ENCODE measurements around the gene PIK3AP1. TPM values are rescaled to one million over a fixed set of nuclear protein-coding genes. Genes with fewer than 3 reads are reported as not detected.

Gene PIK3AP1
- total and polyA plus RNA-seq, 2 of the 4 experiments (the other 2 are of a cell fraction), result under 0.01 to 0.14 TPM

DNA sequence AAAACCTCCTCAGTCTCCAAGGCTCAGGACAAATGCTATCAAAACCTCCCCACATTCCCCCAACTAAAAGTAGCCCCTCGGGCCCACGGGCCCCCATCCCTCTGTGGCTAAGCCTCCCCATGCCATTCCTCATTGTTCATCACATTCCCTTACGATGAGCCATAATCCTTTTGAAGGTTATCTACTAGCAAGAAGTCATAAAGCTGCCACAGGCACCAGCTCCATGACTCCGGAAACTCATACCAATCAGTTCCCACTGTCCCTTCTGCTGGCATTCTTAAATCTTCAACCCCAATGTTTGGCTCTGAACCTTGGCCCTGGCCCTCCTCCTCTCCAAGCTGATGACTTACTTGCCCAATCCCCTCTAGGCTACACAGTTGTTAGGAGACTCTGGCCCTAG is 114.1 kb downstream of the PIK3AP1 start:
- Histone ChIP-seq H3K9me3 (ENCODE audit: control insufficient read depth, insufficient read depth, low read length) (no peaks in the 10 kb centered on the region), H3K79me1 (ENCODE audit: low read depth in 1 of 2, low read length in 2 of 2) (no peaks in the 10 kb centered on the region), H2AK5ac (ENCODE audit: low read depth, low read length) (no peak overlapping the region), H3K27me3 (ENCODE audit: control insufficient read depth, insufficient read depth, low read length) (peaks cover 26% of the 10 kb centered on the region), H3K4me3 (ENCODE audit: insufficient read depth, low read depth, low read length) (no peak overlapping the region), H2BK5ac (ENCODE audit: low read depth, low read length, poor library complexity, severe bottlenecking) (no peak overlapping the region), H2BK15ac (ENCODE audit: low read depth, low read length) (no peak overlapping the region), H3K36me3 (ENCODE audit: control insufficient read depth, insufficient read depth, low read length) (no peaks in the 10 kb centered on the region), H3K18ac (ENCODE audit: low read depth, low read length) (no peak overlapping the region), H2BK20ac (ENCODE audit: low read depth, low read length) (no peak overlapping the region), H4K5ac (ENCODE audit: low read depth, low read length) (no peak overlapping the region), H3K4me2 (ENCODE audit: low read depth, low read length) (no peak overlapping the region), H3K56ac (ENCODE audit: extremely low read depth, insufficient read depth, low read length) (no peak overlapping the region), H4K8ac (ENCODE audit: low read depth in 2 of 2, low read length in 2 of 2) (0 out of 4 replicates have a peak overlapping the region, but pooled peaks of 1 of the 2 experiments have one; percentile 25), H3K14ac (replicated peaks; ENCODE audit: low read depth, low read length) (0 out of 2 replicates have a peak overlapping the region, but pooled peaks have one; percentile 65), H3K4me1 (ENCODE audit: control insufficient read depth, insufficient read depth, low read length) (no peaks in the 10 kb centered on the region), H2AK9ac (replicated peaks; ENCODE audit: low read depth, low read length, poor library complexity) (peak overlapping the region; percentile 26), H4K20me1 (ENCODE audit: insufficient read depth, low read length) (no peaks in the 10 kb centered on the region), H4K91ac (ENCODE audit: insufficient read depth, low read depth, low read length) (no peak overlapping the region), H3K9ac (ENCODE audit: low read depth, low read length) (no peak overlapping the region), H3K4ac (ENCODE audit: low read depth, low read length) (0 out of 2 replicates have a peak overlapping the region, but pooled peaks have one; percentile 6), H2AFZ (replicated peaks; ENCODE audit: low read length, poor library complexity) (peak overlapping the region; percentile 53), H3K23ac (ENCODE audit: low read depth, low read length) (no peak overlapping the region), H2BK120ac (ENCODE audit: low read depth, low read length) (no peak overlapping the region), H3K9me1 (ENCODE audit: insufficient read depth, low read length) (peaks cover 3% of the 10 kb centered on the region; the same call in 1 of the 2 replicates), H3K27ac (ENCODE audit: insufficient read depth, low read length) (no peak overlapping the region)
- BruUV-seq (replicated peaks), result no TSS peak
- peak; percentile 49; the same call in 1 of the 2 replicates for ATAC-seq (ENCODE audit: low read depth)
- WGBS, 2 experiments (ENCODE audit: extremely low coverage in 2 of 2, insufficient read length in 1 of 2), result 60% methylated on average over 4 of the region's 4 CpGs; no CpG with 5 or more reads in 1 of the 2 experiments
- intact Hi-C loops (cut with micrococcal nuclease), result no loop called here
- POLR2A ChIA-PET (ENCODE audit: unreplicated experiment), result no interaction called here
- in situ Hi-C loops (cut with MboI; ENCODE audit: low sequenced_read_pairs), result no loop called here
- dilution Hi-C loops (cut with HindIII; ENCODE audit: low sequenced_read_pairs, unreplicated experiment), result no loop called here
- DNase-seq, result peak; percentile 10
- CTCF ChIA-PET, result no interaction called here
- TF ChIP-seq, protein P1, sequence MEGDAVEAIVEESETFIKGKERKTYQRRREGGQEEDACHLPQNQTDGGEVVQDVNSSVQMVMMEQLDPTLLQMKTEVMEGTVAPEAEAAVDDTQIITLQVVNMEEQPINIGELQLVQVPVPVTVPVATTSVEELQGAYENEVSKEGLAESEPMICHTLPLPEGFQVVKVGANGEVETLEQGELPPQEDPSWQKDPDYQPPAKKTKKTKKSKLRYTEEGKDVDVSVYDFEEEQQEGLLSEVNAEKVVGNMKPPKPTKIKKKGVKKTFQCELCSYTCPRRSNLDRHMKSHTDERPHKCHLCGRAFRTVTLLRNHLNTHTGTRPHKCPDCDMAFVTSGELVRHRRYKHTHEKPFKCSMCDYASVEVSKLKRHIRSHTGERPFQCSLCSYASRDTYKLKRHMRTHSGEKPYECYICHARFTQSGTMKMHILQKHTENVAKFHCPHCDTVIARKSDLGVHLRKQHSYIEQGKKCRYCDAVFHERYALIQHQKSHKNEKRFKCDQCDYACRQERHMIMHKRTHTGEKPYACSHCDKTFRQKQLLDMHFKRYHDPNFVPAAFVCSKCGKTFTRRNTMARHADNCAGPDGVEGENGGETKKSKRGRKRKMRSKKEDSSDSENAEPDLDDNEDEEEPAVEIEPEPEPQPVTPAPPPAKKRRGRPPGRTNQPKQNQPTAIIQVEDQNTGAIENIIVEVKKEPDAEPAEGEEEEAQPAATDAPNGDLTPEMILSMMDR (conservative IDR thresholded peaks at IDR 0.05; ENCODE audit: low read depth, low read length), result no peak
- TF ChIP-seq SMC3 (IDR thresholded peaks at IDR 0.05; ENCODE audit: low read depth, low read length) (no peak), POLR2A (IDR thresholded peaks at IDR 0.05; ENCODE audit: low read depth, low read length) (no peak), CEBPB (IDR thresholded peaks at IDR 0.05; ENCODE audit: low read depth, low read length) (no peak)
